NOMO-1 treated with DMSO at 0.1 percent for 48 hours (cell line): ENCODE results near the gene ATXN3L.

Source experiments
- DNase-seq: peaks from one replicate; lab custom pipeline; 2025; ENCODE audit not compliant: unreplicated experiment; lab: John Stamatoyannopoulos, UW

Gene ATXN3L

DNA sequence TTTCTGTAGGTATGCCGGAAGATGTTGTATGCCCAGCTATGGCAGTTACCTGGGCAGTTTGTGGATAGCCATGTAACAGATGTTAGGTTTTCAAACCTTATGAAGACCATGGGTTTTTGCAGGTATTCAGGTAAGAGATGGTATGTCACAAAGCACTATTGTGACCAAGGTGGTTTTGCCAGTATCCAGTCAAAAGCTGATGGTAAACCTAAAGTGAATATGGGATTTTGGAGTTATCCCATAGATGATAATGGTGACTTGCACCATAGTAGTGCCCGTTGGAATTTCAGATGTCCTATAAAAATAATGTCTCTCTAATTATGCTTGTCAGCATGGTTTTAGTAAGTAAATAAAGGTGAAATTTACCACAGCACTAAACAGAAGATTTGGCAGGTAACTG lies at the start of gene ATXN3L:
Gene ATXN3L (minus strand): TSS at position 101 of the 400 bp plus-strand sequence. CDS start 119 bp downstream, outside the sequence.
- DNase-seq = no peak

DNA sequence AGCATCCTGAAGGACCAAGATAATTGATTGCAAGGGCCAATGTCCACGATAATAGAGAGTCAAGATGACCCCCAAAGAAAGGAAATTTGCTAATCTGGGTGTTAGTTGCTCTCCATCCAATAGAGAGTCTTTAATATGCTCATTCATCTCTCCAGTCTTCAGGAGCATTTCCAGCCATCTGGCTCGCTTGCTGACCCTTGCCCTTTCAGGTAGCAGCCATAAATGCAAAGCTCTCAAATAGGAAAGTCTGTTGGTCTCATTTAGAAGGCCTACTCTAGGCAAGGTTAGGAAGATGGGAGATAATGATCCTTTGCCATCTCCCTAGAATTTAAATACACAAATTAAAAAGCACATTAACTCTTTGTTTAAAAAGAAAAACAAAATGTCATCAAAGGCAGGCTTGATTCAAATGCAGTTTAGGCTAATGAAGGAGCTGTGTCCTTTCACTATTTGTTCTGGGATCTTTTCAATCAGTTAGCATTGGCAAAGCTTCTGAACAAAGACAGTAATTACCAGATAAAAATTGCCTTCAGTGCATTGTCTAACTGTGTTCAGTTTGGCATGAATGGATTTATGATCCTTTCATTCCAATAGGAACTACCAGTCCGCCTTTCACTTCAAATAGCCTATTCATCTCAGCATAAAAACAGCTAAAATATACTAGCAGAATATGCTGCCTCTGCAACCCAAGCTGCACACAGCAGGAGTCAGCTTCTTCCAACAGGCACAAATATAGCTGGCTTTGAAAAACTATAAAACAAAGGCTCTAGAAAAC lies 49.6 kb upstream of the ATXN3L start:
- DNase-seq = no peak

DNA sequence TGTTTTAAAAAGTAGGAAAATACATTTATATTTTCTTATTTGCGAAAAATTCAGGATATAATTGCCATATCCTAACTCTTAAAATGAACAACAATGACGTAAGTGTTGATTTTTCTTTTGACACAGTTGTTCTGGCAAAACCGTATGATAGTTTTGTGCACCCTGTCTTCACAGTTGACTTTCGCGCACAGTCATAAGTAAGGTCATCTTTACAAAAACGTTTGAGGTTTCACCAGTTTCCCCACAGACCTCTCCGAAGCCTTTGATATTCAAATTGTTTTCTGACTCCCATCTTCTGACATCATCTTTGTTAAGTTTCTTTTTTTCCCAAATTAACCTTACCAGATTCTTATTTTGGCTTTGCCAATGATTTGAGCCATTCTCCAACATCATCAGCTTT lies 48.1 kb upstream of the ATXN3L start:
- DNase-seq = no peak

DNA sequence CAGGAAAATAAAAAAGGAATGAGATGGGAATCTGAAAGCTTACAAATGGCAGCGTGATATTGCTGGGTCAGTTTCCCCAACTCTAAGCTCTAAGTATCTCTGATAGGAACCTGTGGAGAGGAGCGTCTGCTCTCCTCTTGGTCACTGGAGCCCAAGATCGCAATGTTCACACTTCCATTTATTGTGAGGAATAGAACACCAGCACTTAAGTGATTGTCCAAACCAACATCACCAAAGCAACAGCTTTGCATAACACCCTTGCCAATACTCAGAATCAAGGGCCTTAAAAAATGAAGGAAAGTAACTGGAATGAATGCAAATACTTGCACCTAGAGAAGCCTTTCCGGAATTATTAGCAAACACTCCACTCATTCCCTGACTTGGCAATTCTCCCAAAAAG lies 46.8 kb upstream of the ATXN3L start:
- no peak for DNase-seq

DNA sequence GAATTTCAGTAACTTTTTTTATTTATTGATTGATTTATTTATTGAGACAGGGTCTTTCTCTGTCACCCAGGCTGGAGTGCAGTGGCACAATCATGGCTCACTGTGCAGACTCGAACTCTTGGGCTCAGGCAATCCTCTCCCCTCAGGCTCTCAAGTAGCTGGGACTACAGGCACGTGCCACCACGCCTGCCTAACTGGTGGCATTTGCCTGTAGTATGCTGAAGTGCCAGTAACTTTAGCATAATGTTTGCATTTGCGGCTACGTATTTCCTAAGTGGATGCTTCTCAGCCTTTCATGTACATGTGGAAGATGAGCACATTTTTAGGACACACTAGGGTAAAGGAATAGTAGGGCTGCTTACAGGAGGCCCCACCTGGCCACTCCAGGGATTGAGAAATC lies 45.3 kb upstream of the ATXN3L start:
- no peak for DNase-seq

DNA sequence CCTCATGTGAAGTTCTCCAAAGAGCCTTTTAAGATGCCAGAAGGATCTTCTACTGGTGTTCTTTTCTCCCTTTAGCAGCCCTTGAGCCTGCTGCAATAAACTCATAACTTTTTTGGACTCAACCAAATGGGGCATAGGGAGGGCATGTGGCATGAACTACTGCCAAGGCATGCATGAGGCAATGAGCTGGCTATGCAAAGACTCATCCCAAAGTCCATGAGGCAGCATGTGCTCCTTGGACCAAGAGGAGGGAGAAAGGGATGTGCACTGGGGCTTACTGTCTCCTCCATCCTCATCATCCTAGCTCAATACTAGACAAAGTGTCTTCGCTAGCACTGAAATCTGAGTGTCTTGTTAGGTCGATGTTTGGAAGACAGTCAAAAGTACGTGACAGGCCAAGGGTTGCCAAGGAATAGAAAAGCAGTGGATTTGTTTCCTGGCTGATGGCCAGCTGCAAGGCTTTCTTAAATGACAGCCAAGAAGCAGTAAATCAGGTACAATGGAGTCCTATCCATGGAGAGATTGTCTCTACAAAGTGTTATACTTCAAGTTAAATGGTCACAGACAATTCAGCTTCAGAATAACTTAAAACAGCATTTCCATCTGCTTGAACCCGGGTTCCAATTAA lies 44.5 kb upstream of the ATXN3L start:
- DNase-seq = no peak

DNA sequence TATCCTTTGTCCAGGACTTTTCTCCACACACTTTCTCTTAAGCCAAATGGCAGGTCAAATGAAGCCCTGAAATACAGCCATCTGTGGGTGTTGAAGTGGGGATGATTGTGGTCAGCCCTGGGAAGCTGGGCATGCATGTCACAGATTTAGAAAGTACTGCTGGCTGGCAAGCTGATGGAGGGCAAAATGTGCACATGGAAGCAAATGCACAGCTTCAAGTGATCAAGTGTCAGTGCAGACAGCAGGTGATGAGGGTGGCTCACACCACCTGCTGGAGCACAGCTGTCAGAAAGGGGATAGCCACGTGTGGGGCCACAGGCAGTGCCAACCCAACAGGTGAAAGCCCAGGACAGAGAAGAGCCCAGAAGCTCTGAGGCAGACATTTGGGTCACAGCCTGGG lies 40.3 kb upstream of the ATXN3L start:
- no peak for DNase-seq

DNA sequence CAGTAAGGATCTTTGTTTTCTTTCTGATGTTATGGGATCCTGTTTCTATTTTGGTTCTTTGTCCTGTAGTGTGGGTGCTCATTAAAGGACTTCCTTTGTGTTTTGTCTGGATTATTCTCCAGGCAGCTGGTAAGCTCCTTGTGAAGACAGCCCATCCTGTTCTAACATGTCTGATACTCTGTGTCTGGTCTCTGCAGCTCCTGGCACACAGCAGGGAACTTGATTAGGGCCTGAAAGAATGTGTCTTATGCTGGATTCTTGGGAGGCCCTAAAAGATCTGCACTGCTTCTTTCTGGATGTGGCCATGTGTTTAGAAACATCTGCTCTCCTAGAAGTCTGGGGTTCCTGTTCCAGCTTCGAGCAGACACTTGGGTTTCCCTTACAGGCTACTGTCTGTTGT lies 38.1 kb upstream of the ATXN3L start:
- no peak for DNase-seq

DNA sequence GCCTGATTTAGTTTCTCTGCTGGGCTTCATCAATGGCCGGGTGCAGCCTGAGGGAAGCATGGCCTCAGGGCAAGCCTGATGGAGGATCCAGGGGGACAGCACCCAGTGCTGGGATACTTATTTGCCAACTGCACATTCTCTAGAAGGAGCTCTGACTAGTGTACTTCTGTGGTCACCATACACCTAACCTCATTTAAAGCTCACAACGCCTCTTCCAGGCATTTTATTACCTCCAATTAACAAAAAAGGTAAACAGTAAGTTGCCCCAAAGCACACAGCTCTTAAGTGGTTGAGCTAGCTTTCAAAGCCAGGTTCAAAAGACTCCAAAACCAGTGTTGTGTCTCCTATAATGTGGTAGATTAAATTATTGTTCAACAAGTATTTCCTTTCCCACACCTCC lies 26.8 kb upstream of the ATXN3L start:
- DNase-seq = no peak

DNA sequence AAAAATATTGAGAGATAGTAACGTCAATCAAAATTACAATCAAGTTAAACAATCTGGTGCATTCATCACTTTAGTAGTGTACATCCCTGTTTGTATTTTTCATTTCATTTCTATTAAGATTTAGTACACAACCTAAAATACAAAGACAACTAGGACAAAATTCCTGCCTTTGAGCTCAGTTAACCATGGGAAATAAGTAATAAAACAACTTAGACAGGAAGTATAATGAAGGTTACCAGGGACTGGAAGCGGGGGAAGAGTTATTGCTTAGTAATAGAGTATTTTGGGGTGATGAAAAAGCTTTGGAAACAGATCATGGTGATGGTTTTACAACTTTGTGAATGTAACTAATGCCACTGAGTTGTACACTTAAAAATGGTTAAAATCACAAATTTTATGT lies 25.6 kb upstream of the ATXN3L start:
- peak; percentile 12 for DNase-seq

DNA sequence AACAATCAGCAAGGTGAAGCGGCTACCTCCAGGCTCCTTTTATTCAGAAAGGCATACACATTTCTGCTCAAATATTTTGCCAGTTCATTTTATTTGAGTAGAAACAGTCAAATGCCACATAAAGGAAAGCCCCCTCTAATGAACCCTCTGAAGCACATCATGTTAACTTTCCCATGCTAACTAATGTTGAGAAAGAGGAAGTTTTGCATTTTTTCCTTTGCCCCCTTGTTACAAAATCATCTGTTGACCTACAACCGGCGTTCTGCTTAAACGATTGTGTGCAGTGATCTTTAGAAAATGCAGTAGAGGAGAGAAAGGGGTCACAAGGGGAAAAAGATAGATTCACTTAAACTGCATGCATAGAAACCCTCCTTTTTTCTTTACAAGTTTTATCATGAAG lies 25.2 kb upstream of the ATXN3L start:
- peak; percentile 77 for DNase-seq

DNA sequence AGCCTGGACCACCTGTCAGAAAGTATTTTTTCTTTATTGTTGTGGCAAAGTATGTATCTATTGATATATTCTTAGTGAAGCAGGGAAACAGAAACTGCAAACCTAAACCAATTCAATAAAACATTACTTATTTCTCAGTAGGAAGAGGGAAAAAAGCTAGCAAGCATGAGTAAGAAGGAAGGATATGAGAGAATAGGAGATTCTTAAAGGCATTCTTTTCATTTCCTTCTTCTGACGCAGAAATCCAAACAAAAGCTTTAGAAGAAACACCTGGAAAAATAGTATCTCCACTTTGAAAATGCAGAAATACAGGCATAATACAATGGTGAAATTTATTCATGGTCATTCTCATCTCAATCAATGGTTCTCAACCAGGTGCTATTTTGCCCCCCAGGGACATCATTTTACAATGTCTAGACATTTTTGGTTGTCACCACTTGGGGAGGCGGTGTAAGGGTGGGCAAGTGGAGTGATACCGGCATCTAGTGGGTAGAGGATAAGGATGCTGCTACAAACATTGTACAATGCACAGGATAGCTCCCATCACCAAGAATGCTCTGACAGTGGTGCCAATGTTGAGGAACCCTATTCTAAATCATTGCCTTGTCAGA lies 21.7 kb upstream of the ATXN3L start:
- DNase-seq = no peak

DNA sequence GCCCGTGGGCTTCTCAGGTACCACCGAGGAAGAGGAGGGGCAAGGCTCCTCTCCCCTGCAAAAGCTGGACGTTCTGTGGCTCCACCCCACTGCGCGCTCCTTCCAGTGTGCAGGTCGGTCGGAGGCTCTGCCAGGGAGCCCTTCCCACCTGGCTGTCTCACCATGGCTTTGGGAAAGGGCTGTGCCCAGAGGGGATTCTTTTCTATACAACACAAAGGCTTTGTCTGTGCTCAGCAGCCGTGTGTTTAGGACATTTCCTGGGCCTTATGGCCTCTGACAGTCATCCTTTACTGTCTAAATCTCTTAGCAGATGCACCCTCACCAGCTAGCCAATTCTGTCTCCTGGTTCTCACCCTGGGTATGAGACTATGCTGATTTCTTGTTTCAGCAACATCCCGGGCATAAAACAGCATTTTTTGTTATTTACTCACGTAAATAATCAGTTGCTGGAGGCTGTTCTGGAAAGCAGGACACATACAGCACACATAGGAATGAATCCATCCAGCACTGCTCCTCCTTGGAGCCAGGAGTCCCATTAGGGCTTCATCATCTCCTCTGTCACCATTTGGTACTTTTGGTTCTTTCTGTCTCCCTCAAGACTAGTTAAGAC lies 20.4 kb upstream of the ATXN3L start:
- no peak for DNase-seq

DNA sequence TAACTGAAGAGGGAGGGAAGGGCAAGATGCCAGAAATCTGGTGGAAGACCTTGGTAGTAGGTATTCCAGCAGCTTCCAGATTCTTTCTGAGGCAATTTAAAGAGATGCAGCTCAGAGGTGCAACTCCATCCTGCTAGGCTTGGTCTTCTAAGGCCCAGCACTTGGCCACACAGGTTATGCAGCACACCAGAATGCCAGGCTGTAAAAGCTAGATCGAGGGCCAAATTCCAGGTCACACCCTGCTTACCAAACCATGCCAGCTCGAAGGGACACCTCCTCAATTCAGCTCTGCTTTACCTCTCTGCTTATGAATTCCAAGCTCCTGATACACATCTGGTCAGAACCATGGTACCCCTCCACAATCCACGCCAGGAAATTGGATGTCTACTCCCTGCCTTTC lies 19.8 kb upstream of the ATXN3L start:
- DNase-seq = no peak

DNA sequence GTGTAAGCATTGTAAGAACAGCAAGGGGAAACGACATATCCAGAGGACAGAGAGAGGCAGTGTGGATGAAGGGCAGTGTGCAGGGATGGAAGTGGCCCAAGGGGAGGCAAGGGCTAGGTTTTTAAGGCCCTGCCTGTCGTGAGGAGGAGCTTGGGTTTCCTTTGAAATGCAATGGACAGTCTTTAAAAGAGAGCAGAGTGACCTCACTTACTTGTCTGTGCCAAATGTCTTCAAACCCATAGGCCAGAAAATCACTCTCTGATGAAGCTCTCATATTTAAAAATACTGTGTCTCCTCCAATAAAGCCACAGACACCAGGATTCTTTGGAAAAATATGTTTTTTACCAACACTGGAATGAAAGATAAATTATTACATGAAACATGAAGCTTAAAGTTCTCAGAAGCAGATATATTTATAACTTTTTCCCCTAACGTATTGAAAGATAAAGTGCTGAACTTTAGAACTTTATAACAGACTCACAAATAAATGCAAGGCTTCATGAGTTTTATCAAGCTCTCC lies 19.2 kb upstream of the ATXN3L start:
- no peak for DNase-seq

DNA sequence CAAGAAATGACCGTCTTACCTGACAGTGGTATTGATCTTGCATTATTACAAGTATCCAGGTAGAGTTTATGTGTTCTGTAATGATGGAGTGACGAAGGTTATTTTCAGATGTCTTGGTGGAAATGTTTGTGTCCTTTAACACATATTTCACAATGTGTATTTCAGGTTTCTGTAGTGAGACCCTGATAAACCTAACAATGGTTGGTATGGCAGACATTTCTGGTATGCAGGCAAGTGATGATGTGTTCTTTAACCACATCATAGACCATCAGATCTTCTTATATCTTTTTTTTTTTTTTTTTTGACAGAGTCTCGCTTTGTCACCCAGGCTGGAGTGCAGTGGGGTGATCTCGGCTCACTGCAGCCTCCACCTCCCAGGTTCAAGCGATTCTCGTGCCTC lies 14.6 kb upstream of the ATXN3L start:
- DNase-seq = no peak

DNA sequence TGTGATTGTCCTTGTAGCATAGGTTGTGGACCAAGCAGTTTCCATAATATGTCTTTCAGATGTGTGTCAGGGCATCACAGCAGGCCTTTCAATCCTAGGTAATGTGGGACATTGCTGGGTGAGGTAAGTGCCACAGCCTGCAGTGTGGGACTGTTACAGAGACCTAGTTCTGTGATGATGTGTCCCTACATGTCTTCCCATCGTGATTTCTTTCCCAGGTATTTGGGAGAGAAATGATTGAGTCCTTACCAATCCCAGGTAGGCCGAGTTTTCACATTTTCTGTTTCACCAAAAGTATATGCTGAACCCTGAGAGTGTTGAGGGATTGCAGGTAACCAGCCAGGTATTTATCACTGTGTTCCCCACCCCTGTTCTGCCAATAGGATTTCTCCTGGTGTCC lies 10.6 kb upstream of the ATXN3L start:
- DNase-seq = no peak

DNA sequence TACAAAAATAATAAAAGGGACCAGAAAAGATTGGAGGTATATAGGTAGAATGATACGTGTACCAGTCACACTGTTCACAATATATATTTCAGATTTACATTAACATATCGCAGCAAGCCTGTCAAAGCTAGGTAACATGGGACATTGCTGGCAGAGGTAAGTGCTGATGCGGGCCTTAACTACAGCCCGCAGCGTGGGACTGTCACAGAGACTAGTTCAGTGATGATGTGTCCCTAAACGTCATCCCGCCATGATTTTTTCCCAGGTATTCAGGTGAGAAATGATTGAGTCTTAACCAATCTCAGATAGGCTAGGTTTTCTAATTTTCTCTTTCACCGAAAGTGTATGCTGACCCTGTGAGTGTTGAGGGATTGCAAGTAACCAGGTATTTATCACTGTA lies 7.8 kb upstream of the ATXN3L start:
- no peak for DNase-seq

DNA sequence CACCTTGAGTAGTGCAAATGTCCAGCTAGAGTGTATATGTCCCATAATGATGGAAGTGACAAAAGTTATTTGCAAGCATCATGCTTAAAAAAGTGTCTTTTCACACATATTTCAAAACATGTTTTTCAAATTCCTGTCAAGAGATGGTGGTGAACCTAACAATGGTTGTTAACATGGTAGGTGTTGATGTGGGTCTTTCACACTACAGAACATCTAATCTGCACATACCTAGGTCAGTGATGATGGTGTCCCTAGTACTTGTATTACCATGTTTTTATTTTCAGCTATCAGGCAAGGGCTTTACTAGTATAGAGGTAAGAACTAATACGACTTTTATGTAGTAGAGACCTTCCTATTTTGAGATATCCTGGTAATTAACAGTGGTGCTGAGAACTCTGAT lies 3.4 kb upstream of the ATXN3L start:
- no peak for DNase-seq

DNA sequence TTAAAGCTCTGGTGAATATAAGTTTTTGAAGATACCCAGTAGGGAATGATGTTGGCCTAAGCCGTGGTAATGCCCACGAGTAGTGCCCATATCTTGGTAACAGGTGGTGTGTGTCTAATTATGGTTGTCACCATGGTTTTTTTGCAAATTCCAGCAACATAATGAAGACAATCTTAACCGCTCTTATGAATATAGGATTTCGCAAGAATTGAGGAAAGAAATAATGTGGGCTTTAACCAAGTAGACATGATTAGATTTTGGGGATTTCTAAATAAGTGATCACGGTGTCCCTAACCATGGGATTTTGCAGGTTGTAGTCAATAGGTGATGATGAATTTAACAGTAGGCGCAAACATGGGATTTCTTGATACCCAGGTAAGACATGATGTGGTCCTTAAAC lies 2.5 kb downstream of the ATXN3L start:
- DNase-seq = no peak

DNA sequence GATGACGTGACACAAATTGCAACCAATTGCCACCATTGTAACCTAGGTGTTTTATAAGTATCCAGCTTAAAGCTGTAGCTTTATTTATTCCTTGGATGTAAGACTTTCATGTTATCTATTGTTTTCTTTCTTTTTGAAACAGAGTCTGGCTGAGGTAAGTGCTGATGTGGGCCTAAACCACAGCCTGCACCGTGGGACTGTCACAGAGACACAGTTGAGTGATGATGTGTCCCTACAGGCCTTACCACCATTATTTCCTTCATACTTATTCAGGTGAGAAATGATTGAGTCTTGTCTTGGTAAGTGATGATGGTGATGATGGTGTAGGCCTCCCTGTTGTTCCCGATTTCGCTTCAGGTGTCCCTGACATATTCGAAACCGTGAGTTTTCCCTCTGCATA lies 8.3 kb downstream of the ATXN3L start:
- no peak for DNase-seq

DNA sequence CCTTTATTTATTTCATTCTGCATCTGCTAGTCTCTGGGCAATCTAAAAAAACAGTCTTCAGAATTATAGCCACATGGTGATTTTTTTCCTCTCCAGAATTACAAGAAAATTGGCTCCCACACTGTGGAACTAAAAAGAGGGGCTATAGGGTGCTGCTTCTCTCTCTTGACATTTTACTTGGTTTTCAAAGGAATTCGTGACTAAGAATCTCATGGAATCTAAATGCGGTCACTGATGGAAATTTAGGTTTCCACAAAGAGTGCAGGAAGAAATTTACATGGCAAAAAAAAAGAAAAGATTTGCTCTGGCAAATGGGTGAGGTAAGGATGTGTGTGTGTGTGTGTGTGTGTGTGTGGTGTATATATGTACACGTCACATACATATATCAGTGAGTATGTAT lies 10.2 kb downstream of the ATXN3L start:
- no peak for DNase-seq
